ENCODE data around the gene NSL1. TPM values are rescaled to one million over a fixed set of nuclear protein-coding genes. Genes with fewer than 3 reads are reported as not detected.

Gene NSL1
- total and polyA plus RNA-seq, 2 donors (not counting 1 experiment from before 2014, with no cell fraction given), result 20.5 to 45.9 TPM

DNA sequence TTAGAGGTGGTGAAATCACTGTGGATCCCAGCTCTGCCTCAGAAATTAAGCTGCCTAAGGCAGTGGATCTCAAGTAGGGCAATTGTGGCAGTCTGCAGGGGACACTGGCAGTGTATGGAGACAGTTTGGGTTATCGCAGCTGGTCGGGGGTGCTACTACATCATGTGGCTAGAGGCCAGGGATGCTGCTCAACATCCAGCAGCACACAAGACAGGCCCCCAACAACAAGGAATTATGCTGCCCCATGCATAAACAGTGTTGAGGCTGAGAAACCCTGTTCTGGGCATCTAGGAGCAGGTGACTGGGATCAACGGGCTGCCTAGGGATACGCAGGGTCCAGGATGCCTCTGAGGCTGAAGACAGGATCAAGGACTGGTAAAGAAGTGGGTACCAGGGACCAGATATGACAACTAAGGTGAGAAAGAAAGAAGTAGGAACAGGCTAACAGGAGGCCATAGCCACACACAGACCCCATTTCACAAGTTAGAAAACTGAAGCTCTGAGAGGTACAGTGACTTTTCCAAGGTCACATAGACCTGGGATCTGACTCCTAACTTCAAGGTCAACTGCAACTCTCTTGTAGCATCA, 100.7 kb downstream of the NSL1 start:
- no peak for ATAC-seq (ENCODE audit: low read depth)
- Mint-ChIP-seq H3K4me1 (no peaks in the 10 kb centered on the region), H3K27ac (no peak overlapping the region), H3K9me3 (ENCODE audit: insufficient read depth) (no peaks in the 10 kb centered on the region), H3K27me3 (no peaks in the 10 kb centered on the region), H3K4me3 (no peak overlapping the region)
- ChIA-PET CTCF (no interaction called here), POLR2A (no interaction called here)
- Histone ChIP-seq H3K27ac (ENCODE audit: low read length in 2 of 2) (no peak overlapping the region), H3K79me2 (ENCODE audit: control insufficient read depth, insufficient read depth, low read length) (no peaks in the 10 kb centered on the region), H2AFZ (ENCODE audit: insufficient read depth, low read depth, low read length, poor library complexity, severe bottlenecking) (no peak overlapping the region), H3K4me3 (ENCODE audit: control extremely low read depth in 1 of 5, extremely low read depth in 1 of 5, insufficient read depth in 1 of 5, low read depth in 2 of 5, low read length in 4 of 5) (no peak overlapping the region), H3K36me3 (replicated peaks in 1 of 2; ENCODE audit: control extremely low read depth in 1 of 2, control insufficient read depth in 1 of 2, extremely low read depth in 1 of 2, insufficient read depth in 2 of 2, low read length in 1 of 2) (no peaks in the 10 kb centered on the region), H3K4me2 (replicated peaks; ENCODE audit: low read depth, low read length, poor library complexity, severe bottlenecking) (no peak overlapping the region), H3K9me3 (ENCODE audit: control extremely low read depth in 1 of 3, control insufficient read depth in 2 of 3, insufficient read depth in 1 of 3, low read length in 2 of 3) (no peaks in the 10 kb centered on the region), H3K4me1 (ENCODE audit: control insufficient read depth in 2 of 2, insufficient read depth in 2 of 2, low read length in 2 of 2) (no peaks in the 10 kb centered on the region), H4K20me1 (ENCODE audit: control insufficient read depth, insufficient read depth, low read length, poor library complexity, severe bottlenecking) (no peaks in the 10 kb centered on the region), H3K9ac (ENCODE audit: low read length) (no peak overlapping the region), H3K27me3 (replicated peaks in 1 of 4; ENCODE audit: control extremely low read depth in 1 of 4, control insufficient read depth in 3 of 4, insufficient read depth in 4 of 4, low read length in 3 of 4) (peaks cover 0 to 24% (median 1%) of the 10 kb centered on the region in 4 experiments)
- 100% methylated on average over 2 of the region's 4 CpGs for WGBS (ENCODE audit: insufficient coverage)
- TF ChIP-seq CTCF (IDR thresholded peaks at IDR 0.05) (no peak), EZH2 (IDR thresholded peaks at IDR 0.05; ENCODE audit: borderline replicate concordance, insufficient read depth, low read depth, low read length, poor library complexity, severe bottlenecking) (no peak)
- intact Hi-C loops (cut with micrococcal nuclease), result no loop called here
- DNase-seq, result no peak

- Histone ChIP-seq H3K27ac (ENCODE audit: low read length in 2 of 2) (no peak overlapping the region), H3K4me2 (replicated peaks; ENCODE audit: low read depth, low read length, poor library complexity, severe bottlenecking) (no peak overlapping the region), H3K9me3 (ENCODE audit: control extremely low read depth in 1 of 3, control insufficient read depth in 2 of 3, insufficient read depth in 1 of 3, low read length in 2 of 3) (no peaks in the 10 kb centered on the region), H4K20me1 (ENCODE audit: control insufficient read depth, insufficient read depth, low read length, poor library complexity, severe bottlenecking) (no peaks in the 10 kb centered on the region), H3K4me1 (ENCODE audit: control insufficient read depth in 2 of 2, insufficient read depth in 2 of 2, low read length in 2 of 2) (no peaks in the 10 kb centered on the region), H3K27me3 (replicated peaks in 1 of 4; ENCODE audit: control extremely low read depth in 1 of 4, control insufficient read depth in 3 of 4, insufficient read depth in 4 of 4, low read length in 3 of 4) (peaks cover 0 to 18% (median 0%) of the 10 kb centered on the region in 4 experiments), H2AFZ (ENCODE audit: insufficient read depth, low read depth, low read length, poor library complexity, severe bottlenecking) (no peak overlapping the region), H3K36me3 (replicated peaks in 1 of 2; ENCODE audit: control extremely low read depth in 1 of 2, control insufficient read depth in 1 of 2, extremely low read depth in 1 of 2, insufficient read depth in 2 of 2, low read length in 1 of 2) (no peaks in the 10 kb centered on the region), H3K4me3 (ENCODE audit: control extremely low read depth in 1 of 5, extremely low read depth in 1 of 5, insufficient read depth in 1 of 5, low read depth in 2 of 5, low read length in 4 of 5) (no peak overlapping the region), H3K9ac (ENCODE audit: low read length) (no peak overlapping the region), H3K79me2 (ENCODE audit: control insufficient read depth, insufficient read depth, low read length) (no peaks in the 10 kb centered on the region)
- CTCF ChIA-PET, result interaction anchor here (0.6 kb wide), 1 partner anchor 25 kb away, joined by 3 read pairs; no protein-coding TSS in a partner anchor
- TF ChIP-seq EZH2 (IDR thresholded peaks at IDR 0.05; ENCODE audit: borderline replicate concordance, insufficient read depth, low read depth, low read length, poor library complexity, severe bottlenecking) (no peak), CTCF (IDR thresholded peaks at IDR 0.05) (no peak)
- DNase-seq (no peak), ATAC-seq (ENCODE audit: low read depth) (no peak)
- POLR2A ChIA-PET, result no interaction called here
- Mint-ChIP-seq H3K27me3 (no peaks in the 10 kb centered on the region), H3K4me1 (no peaks in the 10 kb centered on the region), H3K9me3 (ENCODE audit: insufficient read depth) (no peaks in the 10 kb centered on the region), H3K4me3 (no peak overlapping the region), H3K27ac (no peak overlapping the region)
- 97% methylated on average over 8 of the region's 12 CpGs for WGBS (ENCODE audit: insufficient coverage)
- intact Hi-C loops (cut with micrococcal nuclease), result no loop called here
Measured at GRCh38 chr1:212689758-212690529, 101.6 kb downstream of the NSL1 start.

Data from B cell (primary cell).